ENCODE measurements around the gene S100A2.
A peak's percentile ranks its signal among the peaks of the same experiment; 100 is the strongest.
"Not testable (repeated sequence)": the region's sequence is repeated elsewhere in the genome, so short reads cannot be mapped to it uniquely, and the experiment has no call there.

S100A2 gene

DNA sequence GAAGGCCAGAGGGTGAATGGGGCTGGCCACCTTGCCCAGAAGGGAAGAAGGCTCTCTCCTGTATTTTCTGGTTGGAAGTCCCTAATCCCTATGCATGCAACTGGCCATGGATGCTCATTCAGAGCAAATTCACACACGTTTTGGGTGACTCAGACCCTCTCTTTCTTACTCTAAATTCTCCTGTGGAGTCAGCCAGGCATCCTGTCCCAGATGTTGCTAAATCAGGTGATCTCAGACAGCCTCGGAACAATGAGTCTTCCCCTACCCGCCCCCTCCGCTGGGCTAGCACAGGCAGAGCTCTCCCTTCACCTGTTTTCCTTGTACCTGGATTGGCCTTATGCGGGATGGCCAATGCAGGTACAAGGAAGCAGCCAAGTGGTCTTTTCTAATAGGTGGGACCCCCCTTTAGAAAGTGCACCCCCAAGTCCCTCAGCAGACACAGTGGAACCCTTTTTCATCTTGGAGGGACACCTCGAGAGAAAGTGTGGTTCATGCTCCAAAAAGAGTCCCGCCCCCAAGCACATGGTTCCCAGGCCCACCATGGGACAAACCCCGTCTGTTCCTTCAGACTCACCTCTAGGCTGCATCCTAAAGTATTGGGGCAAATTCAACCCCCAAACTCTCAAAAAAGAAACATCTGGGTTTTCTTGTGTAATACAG is 38.5 kb downstream of the S100A2 start:
- DNase-seq: no peak

DNA sequence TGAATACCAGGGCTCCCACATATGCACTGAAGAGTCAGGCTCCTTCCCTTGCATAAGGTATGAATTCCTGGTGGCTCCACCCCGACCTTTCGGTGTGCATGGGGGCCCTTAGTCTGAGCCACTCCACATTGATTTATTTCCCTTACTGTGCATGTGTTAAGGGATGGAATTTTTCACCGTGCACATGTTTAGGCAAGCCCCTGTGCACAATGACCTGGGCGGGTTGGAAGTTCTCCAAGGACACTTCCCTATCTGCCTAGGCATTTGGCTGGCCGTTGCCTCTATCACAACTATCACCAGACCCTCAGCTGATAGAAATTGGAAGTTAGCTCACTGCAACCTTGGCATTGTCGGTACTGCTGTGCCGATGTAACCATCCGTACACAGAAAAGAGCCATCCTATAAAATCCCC is 39.5 kb downstream of the S100A2 start:
- no peak for DNase-seq

DNA sequence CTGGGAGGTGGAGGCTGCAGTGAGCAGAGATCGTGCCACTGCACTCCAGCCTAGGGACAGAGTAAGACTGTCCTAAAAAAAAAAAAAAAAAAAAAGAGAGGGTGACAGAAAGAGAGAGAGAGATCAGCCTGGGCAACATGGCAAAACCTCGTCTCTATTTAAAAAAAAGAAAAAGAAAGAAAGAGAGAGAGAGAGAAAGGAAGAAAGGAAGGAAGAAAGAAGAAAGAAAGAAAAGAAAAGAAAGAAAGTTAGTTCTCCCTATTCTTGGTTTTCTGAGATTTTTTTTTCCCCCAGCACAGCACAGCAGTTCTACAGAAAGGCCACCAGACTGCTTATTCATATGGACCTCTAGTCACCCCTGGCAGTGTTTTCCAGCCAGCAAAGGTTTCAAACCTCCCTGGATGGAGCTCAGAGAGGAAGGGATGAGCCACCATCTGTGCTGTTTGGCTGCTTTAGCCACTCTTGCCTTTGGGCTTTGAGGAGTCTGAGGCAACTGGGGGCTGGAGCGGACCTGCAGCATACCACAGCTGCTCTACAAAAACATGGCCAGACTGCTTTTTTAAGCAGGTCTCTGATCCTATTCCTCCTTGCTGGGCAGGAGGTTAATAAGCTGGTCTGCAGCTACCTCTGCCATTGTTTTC is 40.4 kb downstream of the S100A2 start:
- DNase-seq: no peak

DNA sequence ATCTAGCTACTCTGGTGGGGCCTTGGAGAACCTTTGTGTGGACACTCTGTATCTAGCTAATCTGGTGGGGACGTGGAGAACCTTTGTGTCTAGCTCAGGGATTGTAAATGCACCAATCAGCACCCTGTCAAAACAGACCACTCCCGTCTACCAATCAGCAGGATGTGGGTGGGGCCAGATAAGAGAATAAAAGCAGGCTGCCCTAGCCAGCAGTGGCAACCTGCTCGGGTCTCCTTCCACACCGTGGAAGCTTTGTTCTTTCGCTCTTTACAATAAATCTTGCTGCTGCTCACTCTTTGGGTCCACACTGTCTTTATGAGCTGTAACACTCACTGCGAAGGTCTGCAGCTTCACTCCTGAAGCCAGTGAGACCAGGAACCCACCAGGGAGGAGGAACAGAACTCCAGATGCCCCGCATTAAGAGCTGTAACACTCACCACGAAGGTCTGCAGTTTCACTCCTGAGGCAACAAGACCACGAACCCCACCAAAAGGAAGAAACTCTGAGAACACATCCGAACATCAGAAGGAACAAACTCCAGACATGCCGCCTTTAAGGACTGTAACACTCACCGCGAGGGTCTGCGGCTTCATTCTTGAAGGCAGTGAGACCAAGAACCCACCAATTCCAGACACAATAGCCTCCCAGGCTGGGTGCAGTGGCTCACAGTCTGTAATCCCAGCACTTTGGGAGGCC is 43.1 kb downstream of the S100A2 start:
- DNase-seq: not testable (repeated sequence)

DNA sequence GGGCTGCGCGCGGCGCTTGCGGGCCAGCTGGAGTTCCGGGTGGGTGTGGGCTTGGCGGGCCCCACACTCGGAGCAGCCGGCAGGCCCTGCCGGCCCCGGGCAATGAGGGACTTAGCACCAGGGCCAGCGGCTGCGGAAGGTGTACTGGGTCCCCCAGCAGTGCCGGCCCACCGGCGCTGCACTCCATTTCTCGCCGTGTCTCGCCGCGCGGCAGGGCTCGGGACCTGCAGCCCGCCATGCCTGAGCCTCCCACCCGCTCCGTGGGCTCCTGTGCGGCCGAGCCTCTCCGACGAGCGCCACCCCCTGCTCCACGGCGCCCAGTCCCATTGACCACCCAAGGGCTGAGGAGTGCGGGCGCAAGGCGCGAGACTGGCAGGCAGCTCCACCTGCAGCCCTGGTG is 43.8 kb downstream of the S100A2 start:
- not testable (repeated sequence) for DNase-seq

DNA sequence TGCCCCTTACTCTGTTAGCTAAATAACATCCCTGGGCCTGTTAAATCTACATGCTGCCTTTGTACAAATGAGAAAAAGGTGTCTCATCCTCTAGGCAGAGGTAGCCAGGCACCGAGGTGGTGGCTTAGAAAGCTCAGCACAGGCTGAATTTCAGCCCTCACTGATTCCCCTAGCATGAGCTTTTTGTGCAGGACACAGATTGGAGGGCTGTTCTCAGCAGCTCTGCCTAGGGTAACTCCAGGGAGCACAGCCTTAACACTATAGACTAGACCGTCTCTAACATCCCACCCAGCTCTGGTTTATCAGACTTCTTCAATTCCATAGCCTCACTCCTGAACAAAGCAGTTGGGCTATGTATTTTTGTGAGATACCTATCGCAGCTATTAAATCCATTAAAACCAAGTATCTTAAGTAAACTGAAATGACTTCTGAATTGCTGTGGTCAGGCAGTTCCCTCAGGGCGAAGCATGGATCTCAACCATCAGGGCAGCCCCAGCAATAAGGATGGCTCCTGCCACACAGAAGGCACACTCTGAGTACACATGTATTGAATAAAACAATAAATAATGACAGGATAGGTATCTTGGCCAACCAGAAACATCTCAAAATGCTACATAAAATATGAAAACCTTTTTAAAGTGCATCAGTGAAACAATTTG is 44.7 kb downstream of the S100A2 start:
- DNase-seq: peak; percentile 43

DNA sequence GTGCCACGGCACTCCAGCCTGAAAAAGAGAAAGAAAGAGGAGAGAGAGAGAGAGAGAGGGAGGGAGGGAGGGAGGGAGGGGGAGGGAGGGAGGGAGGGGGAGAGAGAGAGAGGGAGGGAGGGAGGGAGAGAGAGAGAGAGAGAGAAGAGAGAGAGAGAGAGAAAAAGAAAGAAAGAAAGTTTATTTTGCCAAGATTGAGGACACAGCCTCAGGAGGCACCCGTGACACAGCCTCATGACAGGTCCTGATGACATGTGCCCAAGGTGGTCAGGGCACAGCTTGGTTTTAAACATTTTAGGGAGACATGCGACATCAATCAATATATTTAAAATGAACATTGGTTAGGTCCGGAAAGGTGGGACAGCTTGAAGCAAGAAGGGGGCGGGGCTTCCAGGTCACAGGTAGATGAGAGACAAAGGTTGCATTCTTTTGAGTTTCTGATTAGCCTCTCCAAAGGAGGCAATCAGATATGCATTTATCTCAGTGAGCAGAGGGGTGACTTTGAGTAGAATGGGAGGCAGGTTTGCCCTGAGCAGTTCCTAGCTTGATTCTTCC is 45.4 kb downstream of the S100A2 start:
- not testable (repeated sequence) for DNase-seq

DNA sequence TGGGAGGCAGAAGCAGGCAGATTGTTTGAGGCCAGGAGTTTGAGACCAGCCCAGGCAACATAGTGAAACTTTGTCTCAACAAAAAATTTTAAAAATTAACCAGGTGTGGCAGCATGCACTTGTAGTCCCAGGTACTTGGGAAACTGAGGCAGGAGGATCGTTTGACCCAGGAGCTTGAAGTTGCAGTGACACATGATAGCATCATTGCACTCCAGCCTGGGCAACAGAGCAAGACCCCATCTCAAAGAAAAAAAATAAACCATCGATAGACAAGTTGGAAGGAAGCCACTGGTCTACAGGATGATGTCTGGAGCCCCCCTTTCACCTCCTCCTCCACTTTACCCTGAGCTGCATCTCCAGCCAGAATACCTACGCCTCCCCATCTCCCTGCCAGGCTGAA is 46.4 kb downstream of the S100A2 start:
- no peak for DNase-seq

DNA sequence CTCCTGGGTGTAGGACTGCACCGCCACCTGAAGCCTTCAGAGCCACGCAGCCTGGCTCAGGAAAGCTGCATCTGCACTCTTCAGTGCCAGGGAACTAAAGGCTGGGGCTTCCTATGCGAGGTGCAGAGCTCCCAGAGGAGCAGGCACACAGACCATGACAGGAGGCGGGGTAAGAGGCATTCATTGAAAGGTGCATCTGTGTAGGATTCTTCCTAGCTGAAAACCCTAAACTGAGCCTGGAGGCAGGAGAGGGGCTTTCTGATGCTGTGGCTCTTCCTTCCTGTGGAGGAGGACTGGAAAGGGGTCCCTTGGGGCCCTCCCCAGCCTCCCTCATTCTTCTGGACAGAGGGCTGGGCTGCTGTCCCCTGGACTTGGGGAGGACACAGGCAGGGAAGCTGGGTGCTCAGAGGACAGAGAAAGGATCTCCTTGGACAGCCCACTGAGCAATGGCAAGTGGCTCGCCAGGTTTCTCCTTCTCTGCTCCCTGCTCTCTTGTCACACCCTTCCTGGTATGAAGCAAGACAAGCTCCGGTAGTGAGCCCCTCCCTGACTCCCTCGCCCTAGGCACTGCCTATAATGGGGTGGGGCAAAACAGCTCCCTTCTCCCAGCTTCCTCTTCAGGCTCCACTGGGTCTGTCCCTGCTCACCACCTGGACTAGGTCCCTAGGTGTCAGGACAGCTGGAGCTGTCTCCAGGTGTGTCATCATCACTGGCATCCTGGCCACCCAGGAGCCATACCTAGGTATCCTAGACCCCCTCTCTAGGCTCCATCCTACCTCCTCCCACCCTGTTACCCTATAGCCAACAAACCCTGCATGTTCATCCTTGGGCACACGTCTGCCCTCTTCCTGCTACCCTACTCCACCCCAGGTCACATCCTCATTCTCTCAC is 49.9 kb downstream of the S100A2 start:
- no peak for DNase-seq

DNA sequence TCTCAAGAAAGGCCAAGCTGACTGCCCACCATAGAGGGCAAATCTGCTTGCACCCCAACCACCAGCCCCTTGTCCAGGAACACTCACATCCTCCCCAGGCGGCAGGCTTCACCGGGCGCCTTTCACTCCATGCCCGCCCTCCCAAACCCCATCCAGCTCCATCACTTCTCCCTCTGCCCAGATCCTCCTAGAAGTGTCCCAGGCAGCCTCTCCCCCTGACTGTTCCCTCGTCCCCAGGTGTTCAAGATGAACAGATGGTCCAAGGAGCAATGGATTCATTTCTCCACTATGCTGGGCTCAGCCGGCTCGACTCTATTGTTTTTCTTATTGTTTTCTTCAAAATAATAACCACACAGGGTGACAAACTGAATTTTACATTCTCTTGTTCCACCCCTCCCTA is 52.0 kb downstream of the S100A2 start:
- DNase-seq: no peak

DNA sequence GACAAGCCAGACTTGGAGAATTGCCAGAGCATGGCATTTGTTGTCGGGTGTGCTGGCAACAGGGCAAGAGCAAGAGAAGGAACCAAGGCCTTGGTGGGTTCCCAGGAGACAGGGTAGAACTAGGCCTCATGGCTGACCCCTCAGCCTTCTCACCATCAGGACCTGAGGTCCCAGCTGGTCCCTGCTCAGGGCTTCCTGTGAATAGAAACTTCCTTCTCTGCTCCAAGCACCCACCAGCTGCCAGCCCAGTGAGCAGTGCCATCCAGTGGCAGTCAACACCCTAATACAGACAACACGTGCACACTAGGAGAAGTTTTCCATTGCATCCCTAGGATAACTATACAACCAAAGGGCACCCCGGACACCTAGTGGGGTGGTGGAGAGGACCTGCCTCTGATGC is 52.6 kb downstream of the S100A2 start:
- no peak for DNase-seq

Data from EL (cell line).